ENCODE data around the gene KANSL1. TPM values are rescaled to one million over a fixed set of nuclear protein-coding genes. Genes with fewer than 3 reads are reported as not detected.
"Not testable (repeated sequence)": the region's sequence is repeated elsewhere in the genome, so short reads cannot be mapped to it uniquely, and the experiment has no call there.

KANSL1 gene
- total RNA-seq, 1 donor from 2014 or later, result 56.2 TPM

- no peak overlapping the region for H3K4me3 ChIP-seq (ENCODE audit: low read depth, low read length)
- DNase-seq (ENCODE audit: low read depth), result no peak
- H3K27me3 ChIP-seq (ENCODE audit: control insufficient read depth, insufficient read depth, low read length), result no peaks in the 10 kb centered on the region
- no peaks in the 10 kb centered on the region for H3K36me3 ChIP-seq (ENCODE audit: control insufficient read depth, insufficient read depth, low read length)
- no peak for TF ChIP-seq CTCF (IDR thresholded peaks at IDR 0.05; ENCODE audit: insufficient read depth, low read length, poor library complexity, severe bottlenecking)
Measured at GRCh38 chr17:46110219-46110618, 83.0 kb downstream of the KANSL1 start.

GRCh38 chr17:46109603-46110189 lies 83.5 kb downstream of the KANSL1 start:
- Histone ChIP-seq H3K4me3 (ENCODE audit: low read depth, low read length) (no peak overlapping the region), H3K36me3 (ENCODE audit: control insufficient read depth, insufficient read depth, low read length) (no peaks in the 10 kb centered on the region), H3K27me3 (ENCODE audit: control insufficient read depth, insufficient read depth, low read length) (no peaks in the 10 kb centered on the region)
- no peak for DNase-seq (ENCODE audit: low read depth)
- no peak for TF ChIP-seq CTCF (IDR thresholded peaks at IDR 0.05; ENCODE audit: insufficient read depth, low read length, poor library complexity, severe bottlenecking)

- TF ChIP-seq CTCF (IDR thresholded peaks at IDR 0.05; ENCODE audit: insufficient read depth, low read length, poor library complexity, severe bottlenecking), result no peak
- Histone ChIP-seq H3K36me3 (ENCODE audit: control insufficient read depth, insufficient read depth, low read length) (no peaks in the 10 kb centered on the region), H3K27me3 (ENCODE audit: control insufficient read depth, insufficient read depth, low read length) (no peaks in the 10 kb centered on the region), H3K4me3 (ENCODE audit: low read depth, low read length) (no peak overlapping the region)
- DNase-seq (ENCODE audit: low read depth), result no peak
Measured at GRCh38 chr17:46108550-46109110, 84.6 kb downstream of the KANSL1 start.

- DNase-seq (ENCODE audit: low read depth), result no peak
- no peak for TF ChIP-seq CTCF (IDR thresholded peaks at IDR 0.05; ENCODE audit: insufficient read depth, low read length, poor library complexity, severe bottlenecking)
- Histone ChIP-seq H3K27me3 (ENCODE audit: control insufficient read depth, insufficient read depth, low read length) (no peaks in the 10 kb centered on the region), H3K36me3 (ENCODE audit: control insufficient read depth, insufficient read depth, low read length) (no peaks in the 10 kb centered on the region), H3K4me3 (ENCODE audit: low read depth, low read length) (no peak overlapping the region)
Measured at GRCh38 chr17:46108120-46108519, 85.1 kb downstream of the KANSL1 start.

- H3K27me3 ChIP-seq (ENCODE audit: control insufficient read depth, insufficient read depth, low read length), result no peaks in the 10 kb centered on the region
- no peak overlapping the region for H3K4me3 ChIP-seq (ENCODE audit: low read depth, low read length)
- DNase-seq (ENCODE audit: low read depth), result no peak
- no peaks in the 10 kb centered on the region for H3K36me3 ChIP-seq (ENCODE audit: control insufficient read depth, insufficient read depth, low read length)
- TF ChIP-seq CTCF (IDR thresholded peaks at IDR 0.05; ENCODE audit: insufficient read depth, low read length, poor library complexity, severe bottlenecking), result no peak
Measured at GRCh38 chr17:46106966-46107644, 86.1 kb downstream of the KANSL1 start.

- H3K4me3 ChIP-seq (ENCODE audit: low read depth, low read length); H3K27me3 ChIP-seq (ENCODE audit: control insufficient read depth, insufficient read depth, low read length); H3K36me3 ChIP-seq (ENCODE audit: control insufficient read depth, insufficient read depth, low read length); DNase-seq (ENCODE audit: low read depth): not testable (repeated sequence)
Measured at GRCh38 chr17:46102806-46103205, 90.4 kb downstream of the KANSL1 start.

- H3K36me3 ChIP-seq (ENCODE audit: control insufficient read depth, insufficient read depth, low read length); H3K4me3 ChIP-seq (ENCODE audit: low read depth, low read length); DNase-seq (ENCODE audit: low read depth); H3K27me3 ChIP-seq (ENCODE audit: control insufficient read depth, insufficient read depth, low read length): not testable (repeated sequence)
Measured at GRCh38 chr17:46101785-46102617, 91.2 kb downstream of the KANSL1 start.
